OCI-LY1 (cell line): ENCODE data around the gene ZMAT2.

Experiments used
- CTCF ChIP-seq: fragments of 200-600 bp; sonication (generic), shearing (Covaris generic); IDR thresholded peaks from 2 replicates; pipeline ENCODE4 v1.5.1; 2017; ENCODE audit warnings: mild to moderate bottlenecking, antibody characterized with exemption, low read length, moderate library complexity, mixed read lengths
- EZH2 ChIP-seq: fragments of 200-600 bp; sonication (generic), shearing (Covaris generic); IDR thresholded peaks from 2 replicates; pipeline ENCODE4 v1.8.0; 2017; ENCODE audit warnings: borderline replicate concordance, mixed run types, mild to moderate bottlenecking, antibody characterized with exemption, low read length, moderate library complexity, mixed read lengths

GRCh38 chr5:140707812-140708211 lies 7.6 kb downstream of the ZMAT2 start:
- TF ChIP-seq CTCF (no peak), EZH2 (no peak)
